GM23338 (cell line): Measurements from ENCODE around the gene IL1RL2. TPM values are rescaled to one million over a fixed set of nuclear protein-coding genes. Genes with fewer than 3 reads are reported as not detected.

Experiments
- ATAC-seq: fragments of 200-7000 bp; cut with Tn5 transposase; 3 replicates; pipeline ENCODE4 v1.9.1; 2020
- DNase-seq: peaks from one replicate; pipeline ENCODE4 v3.0.0-alpha.2; 2015; ENCODE audit warnings: low spot score
- H2AFZ ChIP-seq: fragments of 200-600 bp; sonication (generic); 2 replicates; pipeline ENCODE4 v1.8.0; 2016; ENCODE audit warnings: antibody characterized with exemption, mild to moderate bottlenecking, moderate library complexity
- H3F3A ChIP-seq: fragments of 200-600 bp; sonication (generic); replicated peaks from 2 replicates; pipeline ENCODE4 v1.8.0; 2017; ENCODE audit warnings: antibody characterized with exemption, mixed run types, low read depth
- H3K27ac ChIP-seq: fragments of 200-600 bp; sonication (generic); 2 replicates; pipeline ENCODE4 v1.6.1; 2016; ENCODE audit warnings: low read depth
- H3K27me3 ChIP-seq: fragments of 200-600 bp; sonication (generic); 2 replicates; pipeline ENCODE4 v1.8.0; 2016; ENCODE audit warnings: mild to moderate bottlenecking, mixed run types, moderate library complexity; ENCODE audit not compliant: insufficient read depth
- H3K36me3 ChIP-seq: fragments of 200-600 bp; sonication (generic); 2 replicates; pipeline ENCODE4 v1.8.0; 2016; ENCODE audit warnings: mild to moderate bottlenecking; ENCODE audit not compliant: insufficient read depth
- H3K4me1 ChIP-seq: fragments of 200-600 bp; sonication (generic); 2 replicates; pipeline ENCODE4 v1.8.0; 2016; ENCODE audit warnings: mild to moderate bottlenecking, moderate library complexity; ENCODE audit not compliant: insufficient read depth
- H3K4me2 ChIP-seq: fragments of 200-600 bp; sonication (generic); 2 replicates; pipeline ENCODE4 v1.7.1; 2017; ENCODE audit warnings: mixed run types
- H3K4me3 ChIP-seq: fragments of 200-600 bp; sonication (generic); 2 replicates; pipeline ENCODE4 v1.6.1; 2016; ENCODE audit warnings: mixed run types
- H3K79me2 ChIP-seq: fragments of 200-600 bp; sonication (generic); replicated peaks from 2 replicates; pipeline ENCODE4 v1.8.0; 2017; ENCODE audit warnings: mild to moderate bottlenecking; ENCODE audit not compliant: insufficient read depth
- H3K9me2 ChIP-seq: fragments of 200-600 bp; sonication (generic); 2 replicates; pipeline ENCODE4 v1.8.0; 2017; ENCODE audit not compliant: insufficient read depth
- H4K20me1 ChIP-seq: fragments of 200-600 bp; sonication (generic); replicated peaks from 2 replicates; pipeline ENCODE4 v1.8.0; 2017; ENCODE audit warnings: mild to moderate bottlenecking; ENCODE audit not compliant: insufficient read depth
- H3K27ac Mint-ChIP-seq: 2 replicates; pipeline ENCODE4 v1.8.0; 2020; ENCODE audit warnings: inconsistent platforms, mild to moderate bottlenecking, moderate library complexity, mixed read lengths
- H3K27me3 Mint-ChIP-seq: 3 replicates; pipeline ENCODE4 v1.8.0; 2022; ENCODE audit warnings: low read depth, mild to moderate bottlenecking, moderate library complexity, mixed read lengths, inconsistent platforms; ENCODE audit not compliant: insufficient read depth, poor library complexity
- H3K36me3 Mint-ChIP-seq: 3 replicates; pipeline ENCODE4 v1.8.0; 2021; ENCODE audit warnings: low read depth, mild to moderate bottlenecking, inconsistent platforms, moderate library complexity, mixed read lengths
- H3K4me1 Mint-ChIP-seq: 3 replicates; pipeline ENCODE4 v1.8.0; 2020; ENCODE audit warnings: mild to moderate bottlenecking, inconsistent platforms, mixed read lengths
- H3K4me3 Mint-ChIP-seq: 3 replicates; pipeline ENCODE4 v1.8.0; 2021; ENCODE audit warnings: moderate library complexity, mild to moderate bottlenecking, inconsistent platforms, mixed read lengths
- H3K9me3 Mint-ChIP-seq: 3 replicates; pipeline ENCODE4 v1.8.0; 2020; ENCODE audit warnings: moderate library complexity, mild to moderate bottlenecking, inconsistent platforms, mixed read lengths
- EZH2 ChIP-seq: fragments of 200-600 bp; sonication (generic); IDR thresholded peaks from one replicate; pipeline ENCODE4 v1.8.0; 2017; ENCODE audit warnings: antibody characterized with exemption, mild to moderate bottlenecking, low read depth; ENCODE audit not compliant: unreplicated experiment
- EZH2phosphoT487 ChIP-seq: fragments of 200-600 bp; sonication (generic); IDR thresholded peaks from one replicate; pipeline ENCODE4 v1.8.1; 2018; ENCODE audit warnings: antibody characterized with exemption; ENCODE audit not compliant: unreplicated experiment
- POLR2AphosphoS5 ChIP-seq: IDR thresholded peaks from 2 replicates; pipeline ENCODE4 v1.6.1; 2016; ENCODE audit warnings: antibody characterized with exemption, low read depth
- polyA plus RNA-seq: library from polyadenylated mRNA; unstranded; fragments of >200 nt; fragmentation: Nextera tagmentation; extraction: Ambion mirVana; gene quantifications from 2 replicates; pipeline ENCODE4 v1.2.1, GENCODE V29; 2016
- total RNA-seq: library from RNA; depleted of rRNA; stranded (reverse); fragments of >200 nt; shearing (Covaris generic); gene quantifications from 2 replicates; pipeline ENCODE4 v1.2.3, GENCODE V29; 2014
- TF ChIP-seq, protein P1 (sequence below): fragments of 250-450 bp; sonication (Bioruptor Pico); IDR thresholded peaks from 2 replicates; pipeline ENCODE4 v1.5.0; 2020; ENCODE audit warnings: mild to moderate bottlenecking, moderate library complexity
- TF ChIP-seq, protein P2 (sequence below), 2 experiments: fragments of 200-600 bp in 1 of 2; sonication (generic) in 1 of 2; conservative IDR thresholded peaks; 2 replicates each; pipeline versions ENCODE4 v1.5.1 to v1.6.1; 2016 to 2017; ENCODE audit warnings: antibody characterized with exemption in 2 of 2, low read depth in 2 of 2, mild to moderate bottlenecking in 2 of 2, moderate library complexity in 1 of 2
- TF ChIP-seq, protein P3 (sequence below): IDR thresholded peaks from one replicate; pipeline ENCODE4 v1.6.1; 2018; ENCODE audit warnings: antibody characterized with exemption; ENCODE audit not compliant: unreplicated experiment

Gene IL1RL2
- total and polyA plus RNA-seq, 2 experiments from 2014 or later: not detected

DNA sequence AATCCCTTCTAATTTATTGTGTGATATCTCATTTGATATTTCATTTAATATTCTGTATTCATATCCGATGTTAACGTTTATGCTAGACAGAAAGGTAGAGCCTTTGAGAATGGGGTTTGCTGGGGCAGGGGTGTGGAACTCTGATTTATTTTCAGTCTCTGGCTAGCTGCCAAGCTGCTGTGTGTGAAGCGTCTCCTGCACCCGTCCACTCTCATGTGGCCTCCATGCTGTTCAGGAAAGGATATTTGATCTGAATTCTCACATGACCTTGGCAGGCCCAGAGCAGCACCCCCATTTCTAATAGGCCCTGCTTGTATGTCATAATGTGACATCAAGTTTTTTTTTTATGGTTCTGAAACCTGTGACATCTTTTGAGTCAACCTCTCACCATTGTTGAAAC, 42.7 kb upstream of the IL1RL2 start (continued):
- TF ChIP-seq, protein P1, sequence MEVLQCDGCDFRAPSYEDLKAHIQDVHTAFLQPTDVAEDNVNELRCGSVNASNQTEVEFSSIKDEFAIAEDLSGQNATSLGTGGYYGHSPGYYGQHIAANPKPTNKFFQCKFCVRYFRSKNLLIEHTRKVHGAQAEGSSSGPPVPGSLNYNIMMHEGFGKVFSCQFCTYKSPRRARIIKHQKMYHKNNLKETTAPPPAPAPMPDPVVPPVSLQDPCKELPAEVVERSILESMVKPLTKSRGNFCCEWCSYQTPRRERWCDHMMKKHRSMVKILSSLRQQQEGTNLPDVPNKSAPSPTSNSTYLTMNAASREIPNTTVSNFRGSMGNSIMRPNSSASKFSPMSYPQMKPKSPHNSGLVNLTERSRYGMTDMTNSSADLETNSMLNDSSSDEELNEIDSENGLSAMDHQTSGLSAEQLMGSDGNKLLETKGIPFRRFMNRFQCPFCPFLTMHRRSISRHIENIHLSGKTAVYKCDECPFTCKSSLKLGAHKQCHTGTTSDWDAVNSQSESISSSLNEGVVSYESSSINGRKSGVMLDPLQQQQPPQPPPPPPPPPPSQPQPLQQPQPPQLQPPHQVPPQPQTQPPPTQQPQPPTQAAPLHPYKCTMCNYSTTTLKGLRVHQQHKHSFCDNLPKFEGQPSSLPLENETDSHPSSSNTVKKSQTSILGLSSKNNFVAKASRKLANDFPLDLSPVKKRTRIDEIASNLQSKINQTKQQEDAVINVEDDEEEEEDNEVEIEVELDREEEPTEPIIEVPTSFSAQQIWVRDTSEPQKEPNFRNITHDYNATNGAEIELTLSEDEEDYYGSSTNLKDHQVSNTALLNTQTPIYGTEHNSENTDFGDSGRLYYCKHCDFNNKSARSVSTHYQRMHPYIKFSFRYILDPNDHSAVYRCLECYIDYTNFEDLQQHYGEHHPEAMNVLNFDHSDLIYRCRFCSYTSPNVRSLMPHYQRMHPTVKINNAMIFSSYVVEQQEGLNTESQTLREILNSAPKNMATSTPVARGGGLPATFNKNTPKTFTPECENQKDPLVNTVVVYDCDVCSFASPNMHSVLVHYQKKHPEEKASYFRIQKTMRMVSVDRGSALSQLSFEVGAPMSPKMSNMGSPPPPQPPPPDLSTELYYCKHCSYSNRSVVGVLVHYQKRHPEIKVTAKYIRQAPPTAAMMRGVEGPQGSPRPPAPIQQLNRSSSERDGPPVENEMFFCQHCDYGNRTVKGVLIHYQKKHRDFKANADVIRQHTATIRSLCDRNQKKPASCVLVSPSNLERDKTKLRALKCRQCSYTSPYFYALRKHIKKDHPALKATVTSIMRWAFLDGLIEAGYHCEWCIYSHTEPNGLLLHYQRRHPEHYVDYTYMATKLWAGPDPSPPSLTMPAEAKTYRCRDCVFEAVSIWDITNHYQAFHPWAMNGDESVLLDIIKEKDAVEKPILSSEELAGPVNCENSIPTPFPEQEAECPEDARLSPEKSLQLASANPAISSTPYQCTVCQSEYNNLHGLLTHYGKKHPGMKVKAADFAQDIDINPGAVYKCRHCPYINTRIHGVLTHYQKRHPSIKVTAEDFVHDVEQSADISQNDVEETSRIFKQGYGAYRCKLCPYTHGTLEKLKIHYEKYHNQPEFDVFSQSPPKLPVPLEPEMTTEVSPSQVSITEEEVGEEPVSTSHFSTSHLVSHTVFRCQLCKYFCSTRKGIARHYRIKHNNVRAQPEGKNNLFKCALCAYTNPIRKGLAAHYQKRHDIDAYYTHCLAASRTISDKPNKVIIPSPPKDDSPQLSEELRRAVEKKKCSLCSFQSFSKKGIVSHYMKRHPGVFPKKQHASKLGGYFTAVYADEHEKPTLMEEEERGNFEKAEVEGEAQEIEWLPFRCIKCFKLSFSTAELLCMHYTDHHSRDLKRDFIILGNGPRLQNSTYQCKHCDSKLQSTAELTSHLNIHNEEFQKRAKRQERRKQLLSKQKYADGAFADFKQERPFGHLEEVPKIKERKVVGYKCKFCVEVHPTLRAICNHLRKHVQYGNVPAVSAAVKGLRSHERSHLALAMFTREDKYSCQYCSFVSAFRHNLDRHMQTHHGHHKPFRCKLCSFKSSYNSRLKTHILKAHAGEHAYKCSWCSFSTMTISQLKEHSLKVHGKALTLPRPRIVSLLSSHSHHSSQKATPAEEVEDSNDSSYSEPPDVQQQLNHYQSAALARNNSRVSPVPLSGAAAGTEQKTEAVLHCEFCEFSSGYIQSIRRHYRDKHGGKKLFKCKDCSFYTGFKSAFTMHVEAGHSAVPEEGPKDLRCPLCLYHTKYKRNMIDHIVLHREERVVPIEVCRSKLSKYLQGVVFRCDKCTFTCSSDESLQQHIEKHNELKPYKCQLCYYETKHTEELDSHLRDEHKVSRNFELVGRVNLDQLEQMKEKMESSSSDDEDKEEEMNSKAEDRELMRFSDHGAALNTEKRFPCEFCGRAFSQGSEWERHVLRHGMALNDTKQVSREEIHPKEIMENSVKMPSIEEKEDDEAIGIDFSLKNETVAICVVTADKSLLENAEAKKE: no peak
- TF ChIP-seq EZH2: no peak
- TF ChIP-seq, protein P2, sequence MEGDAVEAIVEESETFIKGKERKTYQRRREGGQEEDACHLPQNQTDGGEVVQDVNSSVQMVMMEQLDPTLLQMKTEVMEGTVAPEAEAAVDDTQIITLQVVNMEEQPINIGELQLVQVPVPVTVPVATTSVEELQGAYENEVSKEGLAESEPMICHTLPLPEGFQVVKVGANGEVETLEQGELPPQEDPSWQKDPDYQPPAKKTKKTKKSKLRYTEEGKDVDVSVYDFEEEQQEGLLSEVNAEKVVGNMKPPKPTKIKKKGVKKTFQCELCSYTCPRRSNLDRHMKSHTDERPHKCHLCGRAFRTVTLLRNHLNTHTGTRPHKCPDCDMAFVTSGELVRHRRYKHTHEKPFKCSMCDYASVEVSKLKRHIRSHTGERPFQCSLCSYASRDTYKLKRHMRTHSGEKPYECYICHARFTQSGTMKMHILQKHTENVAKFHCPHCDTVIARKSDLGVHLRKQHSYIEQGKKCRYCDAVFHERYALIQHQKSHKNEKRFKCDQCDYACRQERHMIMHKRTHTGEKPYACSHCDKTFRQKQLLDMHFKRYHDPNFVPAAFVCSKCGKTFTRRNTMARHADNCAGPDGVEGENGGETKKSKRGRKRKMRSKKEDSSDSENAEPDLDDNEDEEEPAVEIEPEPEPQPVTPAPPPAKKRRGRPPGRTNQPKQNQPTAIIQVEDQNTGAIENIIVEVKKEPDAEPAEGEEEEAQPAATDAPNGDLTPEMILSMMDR (conservative IDR thresholded peaks at IDR 0.05; ENCODE audit: low read depth in 2 of 2): no peak

DNA sequence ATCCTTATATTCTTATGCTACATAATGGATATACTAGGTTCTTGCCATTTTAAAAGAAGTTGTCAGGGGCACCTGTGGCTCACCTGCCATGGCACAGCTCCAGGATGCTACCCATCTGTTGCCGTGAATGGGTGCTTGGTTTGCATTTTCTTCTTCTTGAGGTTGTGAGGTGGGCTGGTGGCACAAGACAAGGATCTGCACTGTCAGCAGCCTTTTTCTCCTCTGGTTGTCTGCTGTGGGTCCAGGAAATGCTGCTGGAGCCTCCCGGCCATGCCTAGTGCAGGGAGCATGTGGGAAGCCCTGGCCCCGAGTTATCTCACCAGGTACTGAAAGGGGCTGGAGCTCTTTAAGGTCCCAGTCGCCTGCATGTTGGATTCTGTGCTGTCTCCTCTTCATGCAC, 41.7 kb upstream of the IL1RL2 start:
- Mint-ChIP-seq H3K4me3 (no peak overlapping the region), H3K27me3 (peaks cover 31% of the 10 kb centered on the region)
- no peak for TF ChIP-seq POLR2AphosphoS5
- TF ChIP-seq, protein P3, sequence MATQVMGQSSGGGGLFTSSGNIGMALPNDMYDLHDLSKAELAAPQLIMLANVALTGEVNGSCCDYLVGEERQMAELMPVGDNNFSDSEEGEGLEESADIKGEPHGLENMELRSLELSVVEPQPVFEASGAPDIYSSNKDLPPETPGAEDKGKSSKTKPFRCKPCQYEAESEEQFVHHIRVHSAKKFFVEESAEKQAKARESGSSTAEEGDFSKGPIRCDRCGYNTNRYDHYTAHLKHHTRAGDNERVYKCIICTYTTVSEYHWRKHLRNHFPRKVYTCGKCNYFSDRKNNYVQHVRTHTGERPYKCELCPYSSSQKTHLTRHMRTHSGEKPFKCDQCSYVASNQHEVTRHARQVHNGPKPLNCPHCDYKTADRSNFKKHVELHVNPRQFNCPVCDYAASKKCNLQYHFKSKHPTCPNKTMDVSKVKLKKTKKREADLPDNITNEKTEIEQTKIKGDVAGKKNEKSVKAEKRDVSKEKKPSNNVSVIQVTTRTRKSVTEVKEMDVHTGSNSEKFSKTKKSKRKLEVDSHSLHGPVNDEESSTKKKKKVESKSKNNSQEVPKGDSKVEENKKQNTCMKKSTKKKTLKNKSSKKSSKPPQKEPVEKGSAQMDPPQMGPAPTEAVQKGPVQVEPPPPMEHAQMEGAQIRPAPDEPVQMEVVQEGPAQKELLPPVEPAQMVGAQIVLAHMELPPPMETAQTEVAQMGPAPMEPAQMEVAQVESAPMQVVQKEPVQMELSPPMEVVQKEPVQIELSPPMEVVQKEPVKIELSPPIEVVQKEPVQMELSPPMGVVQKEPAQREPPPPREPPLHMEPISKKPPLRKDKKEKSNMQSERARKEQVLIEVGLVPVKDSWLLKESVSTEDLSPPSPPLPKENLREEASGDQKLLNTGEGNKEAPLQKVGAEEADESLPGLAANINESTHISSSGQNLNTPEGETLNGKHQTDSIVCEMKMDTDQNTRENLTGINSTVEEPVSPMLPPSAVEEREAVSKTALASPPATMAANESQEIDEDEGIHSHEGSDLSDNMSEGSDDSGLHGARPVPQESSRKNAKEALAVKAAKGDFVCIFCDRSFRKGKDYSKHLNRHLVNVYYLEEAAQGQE: no peak
- no peak for TF ChIP-seq EZH2phosphoT487

More for the DNA sequence above, 41.7 kb upstream of the IL1RL2 start:
- no peaks in the 10 kb centered on the region; the same call in 1 of the 2 replicates for H3K4me1 ChIP-seq
- H4K20me1 ChIP-seq: no peaks in the 10 kb centered on the region
- Mint-ChIP-seq H3K9me3 (peaks cover 41% of the 10 kb centered on the region), H3K36me3 (peaks cover 7% of the 10 kb centered on the region; the same call in 2 of the 3 replicates), H3K4me1 (peaks cover 12% of the 10 kb centered on the region; the same call in 2 of the 3 replicates), H3K27ac (no peak overlapping the region)
- H3K36me3 ChIP-seq: no peaks in the 10 kb centered on the region
- ATAC-seq (no peak), DNase-seq (no peak)
- H3F3A ChIP-seq: 0 out of 2 replicates have a peak, but pooled peaks cover 4% of the 10 kb centered on the region
- H3K79me2 ChIP-seq: no peaks in the 10 kb centered on the region
- H3K4me3 ChIP-seq: no peak overlapping the region
- peaks cover 36% of the 10 kb centered on the region for H3K27me3 ChIP-seq
- H3K27ac ChIP-seq: no peak overlapping the region
- no peak overlapping the region for H2AFZ ChIP-seq
- no peak overlapping the region for H3K4me2 ChIP-seq
- H3K9me2 ChIP-seq: peaks cover 4% of the 10 kb centered on the region; the same call in 1 of the 2 replicates
